GM12801 (cell line): ENCODE measurements around the gene ASCC1.

Experiments used
- CTCF ChIP-seq: IDR thresholded peaks from one replicate; pipeline ENCODE4 v1.5.1; 2011; ENCODE audit warnings: control low read depth; ENCODE audit not compliant: insufficient read length; ENCODE audit errors: extremely low read depth

Gene ASCC1

DNA sequence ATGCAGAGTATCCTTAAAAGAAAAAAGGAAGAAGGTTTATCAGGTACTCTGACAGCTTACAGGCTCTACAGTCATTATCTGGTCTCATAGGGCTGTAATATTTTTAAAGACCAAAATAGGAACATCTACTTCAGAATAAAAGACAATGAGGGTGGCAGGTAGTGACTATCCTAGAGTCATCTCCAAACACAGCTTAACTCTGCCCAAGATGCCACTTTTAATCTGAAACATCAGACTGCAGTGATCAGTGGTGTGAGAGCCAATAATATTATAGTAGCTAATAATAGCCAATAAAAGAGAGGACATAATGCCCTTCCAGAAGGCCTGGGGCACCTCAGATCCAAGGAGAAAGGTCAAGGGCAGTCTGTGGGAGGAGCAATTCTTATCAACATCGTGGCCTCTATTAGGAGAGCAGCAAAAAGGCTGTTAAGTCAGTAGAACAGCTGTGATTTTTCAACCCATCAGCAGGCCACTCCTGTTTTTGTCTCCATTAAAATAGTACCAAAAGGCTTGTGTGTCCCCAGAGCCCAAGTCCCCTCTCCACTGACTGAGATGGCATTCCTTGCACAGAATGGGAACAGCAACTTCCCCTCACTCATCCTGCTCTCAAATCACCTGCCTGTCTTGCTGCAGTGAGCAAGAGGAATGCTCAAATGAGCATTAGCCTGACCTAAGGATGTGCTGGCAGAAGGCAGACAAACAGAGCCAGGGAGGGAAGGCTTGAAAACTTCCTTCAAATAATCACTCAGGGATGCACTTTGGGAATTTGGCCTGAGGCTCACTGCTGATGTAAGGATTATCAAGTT lies 107.0 kb downstream of the ASCC1 start:
- no peak for TF ChIP-seq CTCF

GRCh38 chr10:72107325-72108003 lies 108.6 kb downstream of the ASCC1 start:
- TF ChIP-seq CTCF, result no peak

DNA sequence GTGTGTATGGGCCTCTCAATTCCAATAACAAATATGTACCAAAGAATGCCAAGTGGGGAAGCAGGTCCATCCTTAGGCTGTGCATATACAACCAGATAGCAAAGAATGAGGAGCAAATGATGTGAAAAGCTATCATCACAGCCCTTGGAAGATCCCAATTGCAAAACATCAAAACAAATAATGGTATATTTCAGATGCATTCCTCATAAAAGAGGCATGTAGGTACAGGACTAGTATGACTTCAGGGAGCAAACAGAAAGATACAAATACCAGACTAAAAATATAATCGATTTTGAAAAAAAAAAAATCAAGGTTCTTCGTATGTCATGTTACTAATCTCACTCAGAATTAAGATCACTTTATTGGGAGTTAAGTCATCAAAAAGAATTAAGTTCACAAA lies 109.2 kb downstream of the ASCC1 start:
- TF ChIP-seq CTCF, result no peak

DNA sequence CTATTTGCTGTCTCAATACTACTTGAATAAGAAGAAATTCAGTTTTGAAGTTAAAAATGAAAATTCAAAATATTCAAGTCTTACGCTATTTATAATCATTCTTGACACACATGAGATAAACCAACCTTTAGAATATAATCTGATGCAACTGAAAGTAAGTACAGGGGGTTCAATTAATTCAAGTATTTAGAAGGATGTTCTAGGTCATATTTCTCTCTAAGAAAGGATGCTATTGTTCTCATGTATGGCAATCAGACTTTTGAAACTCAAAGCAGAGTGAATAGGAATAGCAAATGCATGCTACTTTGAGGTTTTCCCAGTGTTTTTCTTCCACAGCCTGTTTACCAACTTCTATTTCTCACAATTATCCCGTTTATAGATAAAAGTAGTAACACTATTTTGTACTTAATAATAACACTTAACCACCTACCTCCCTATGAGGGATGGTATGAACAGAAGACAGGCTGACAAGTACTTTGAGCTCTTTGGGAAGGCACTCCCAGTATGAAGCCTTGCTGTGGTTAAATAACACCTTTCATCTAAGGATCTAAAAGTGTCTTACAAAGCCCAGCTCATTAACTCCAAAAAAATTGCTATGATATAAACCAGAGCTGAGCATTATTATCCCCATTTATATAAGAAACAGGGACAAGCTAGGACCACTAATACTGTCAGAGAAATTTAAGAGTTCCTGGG lies 109.8 kb downstream of the ASCC1 start:
- no peak for TF ChIP-seq CTCF

DNA sequence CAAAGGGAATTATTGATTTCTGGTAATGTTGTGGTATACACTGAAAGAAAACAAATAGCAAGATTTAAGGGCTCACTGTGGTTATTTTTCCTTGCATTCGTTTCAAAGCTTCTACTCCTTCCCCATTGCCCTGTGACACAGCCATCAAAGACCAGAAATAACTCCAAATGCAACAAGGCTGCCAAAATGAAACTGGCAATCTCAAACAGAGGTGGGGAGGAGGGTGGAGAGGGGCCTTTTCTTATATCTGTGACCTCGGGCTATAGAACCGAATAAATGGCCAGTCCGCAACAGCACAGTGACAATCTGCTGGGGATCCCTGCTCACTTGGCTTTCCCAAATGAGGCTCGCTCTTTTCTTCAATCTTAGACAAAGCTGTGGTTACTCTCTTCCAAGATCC lies 110.4 kb downstream of the ASCC1 start:
- no peak for TF ChIP-seq CTCF

- no peak for TF ChIP-seq CTCF
These were observed 111.0 kb downstream of the ASCC1 start for GRCh38 chr10:72105098-72105475.

DNA sequence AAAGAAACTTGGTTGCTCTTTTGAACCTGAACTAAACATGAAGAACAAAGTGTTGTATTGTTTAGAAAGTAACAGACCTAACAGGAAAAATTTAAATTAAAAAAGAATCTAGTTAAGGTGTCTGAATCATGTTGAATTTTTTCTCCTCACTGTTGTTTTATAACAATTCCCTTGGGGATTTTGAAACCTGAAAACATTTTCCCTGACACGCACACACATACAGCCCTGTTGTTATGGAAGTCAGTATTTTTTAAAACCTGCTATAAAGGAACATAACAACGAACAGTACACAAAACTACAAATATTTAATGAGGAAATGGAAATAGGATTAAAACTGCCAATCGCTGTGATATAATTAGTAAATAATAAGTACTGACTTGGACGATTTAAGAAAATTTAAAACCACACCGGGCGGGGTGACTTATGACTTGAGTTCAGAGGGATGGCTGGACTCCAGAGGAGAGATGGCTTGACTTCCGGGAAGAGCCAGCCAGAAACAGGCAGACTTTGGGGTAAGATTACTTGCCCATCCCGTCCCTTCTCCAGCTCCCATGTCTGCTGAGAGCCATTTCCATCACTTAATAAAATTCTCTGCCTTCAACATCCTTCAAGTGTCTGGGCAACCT lies 111.5 kb downstream of the ASCC1 start:
- TF ChIP-seq CTCF, result no peak
